ENCODE measurements around the gene PPP2R5C.
A peak's percentile ranks its signal among the peaks of the same experiment; 100 is the strongest.
"Not testable (repeated sequence)": the region's sequence is repeated elsewhere in the genome, so short reads cannot be mapped to it uniquely, and the experiment has no call there.

The PPP2R5C gene

GRCh38 chr14:101761032-101761880 is at the start of gene PPP2R5C:
TSS of gene PPP2R5C (plus strand) at chr14:101761709. CDS start at chr14:101761894, 185 bp downstream.
- DNase-seq: peak; percentile 64

GRCh38 chr14:101711857-101712233 is 49.7 kb upstream of the PPP2R5C start:
- DNase-seq: not testable (repeated sequence)

- not testable (repeated sequence) for DNase-seq
Measured at GRCh38 chr14:101712341-101712740, 49.2 kb upstream of the PPP2R5C start.

DNA sequence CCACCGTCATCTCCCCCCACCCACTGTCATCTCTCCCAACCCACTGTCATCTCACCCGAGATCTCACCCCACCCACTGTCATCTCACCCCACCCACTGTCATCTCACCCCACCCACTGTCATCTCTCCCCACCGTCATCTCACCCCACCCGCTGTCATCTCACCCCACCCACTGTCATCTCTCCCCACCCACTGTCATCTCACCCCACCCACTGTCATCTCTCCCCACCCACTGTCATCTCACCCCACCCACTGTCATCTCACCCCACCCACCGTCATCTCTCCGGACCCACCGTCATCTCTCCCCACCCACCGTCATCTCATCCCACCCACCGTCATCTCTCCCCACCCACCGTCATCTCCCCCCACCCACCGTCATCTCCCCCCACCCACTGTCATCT is 48.4 kb upstream of the PPP2R5C start:
- not testable (repeated sequence) for DNase-seq

DNA sequence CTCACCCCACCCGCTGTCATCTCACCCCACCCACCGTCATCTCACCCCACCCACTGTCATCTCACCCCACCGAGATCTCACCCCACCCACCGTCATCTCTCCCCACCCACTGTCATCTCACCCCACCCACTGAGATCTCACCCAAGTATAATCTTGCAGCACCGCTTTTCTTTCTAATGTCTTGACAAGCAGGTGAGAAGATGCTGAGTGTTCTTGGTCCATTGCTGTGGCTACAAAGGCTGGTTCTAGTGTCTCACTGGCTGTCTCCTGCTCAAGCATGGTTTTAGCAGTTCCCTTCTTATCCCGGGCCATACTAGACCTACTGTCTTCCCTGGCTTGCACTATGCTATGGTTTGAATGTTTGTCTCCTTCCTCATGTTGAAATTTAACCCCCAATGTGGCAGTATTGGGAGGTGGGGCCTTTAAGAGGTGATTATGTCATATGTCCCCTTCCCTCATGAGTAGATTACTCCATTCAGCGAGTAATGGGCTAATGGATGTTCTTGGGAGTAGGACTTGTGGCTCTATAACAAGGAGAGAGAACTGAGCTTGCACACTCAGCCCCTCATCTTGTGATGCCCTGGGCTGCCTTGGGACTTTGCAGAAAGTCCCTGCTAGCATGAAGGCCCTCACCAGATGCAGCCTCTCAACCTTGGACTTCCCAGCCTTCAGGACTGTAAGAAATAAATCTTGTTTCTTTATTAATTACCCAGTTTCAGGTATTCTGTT is 47.7 kb upstream of the PPP2R5C start:
- no peak for DNase-seq

DNA sequence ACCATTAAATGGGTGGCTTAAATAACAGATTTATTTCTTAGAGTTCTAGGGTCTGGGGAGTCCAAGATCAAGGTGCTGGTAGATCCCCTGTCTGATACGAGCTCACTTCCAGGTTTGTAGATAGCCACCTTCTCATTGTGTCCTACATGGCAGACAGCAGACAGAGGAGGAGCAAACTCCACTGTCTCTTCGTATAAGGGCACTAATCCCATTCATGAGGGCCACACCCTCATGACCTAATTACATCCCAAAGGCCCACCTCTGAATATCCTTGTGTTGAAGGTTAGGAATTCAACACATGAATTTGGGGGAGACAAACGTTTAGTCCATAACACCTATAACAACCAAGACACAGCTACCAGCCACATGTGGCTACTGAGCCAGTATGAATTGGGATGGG is 47.1 kb upstream of the PPP2R5C start:
- DNase-seq: no peak

GRCh38 chr14:101715210-101716076 is 46.1 kb upstream of the PPP2R5C start:
- DNase-seq: no peak

DNA sequence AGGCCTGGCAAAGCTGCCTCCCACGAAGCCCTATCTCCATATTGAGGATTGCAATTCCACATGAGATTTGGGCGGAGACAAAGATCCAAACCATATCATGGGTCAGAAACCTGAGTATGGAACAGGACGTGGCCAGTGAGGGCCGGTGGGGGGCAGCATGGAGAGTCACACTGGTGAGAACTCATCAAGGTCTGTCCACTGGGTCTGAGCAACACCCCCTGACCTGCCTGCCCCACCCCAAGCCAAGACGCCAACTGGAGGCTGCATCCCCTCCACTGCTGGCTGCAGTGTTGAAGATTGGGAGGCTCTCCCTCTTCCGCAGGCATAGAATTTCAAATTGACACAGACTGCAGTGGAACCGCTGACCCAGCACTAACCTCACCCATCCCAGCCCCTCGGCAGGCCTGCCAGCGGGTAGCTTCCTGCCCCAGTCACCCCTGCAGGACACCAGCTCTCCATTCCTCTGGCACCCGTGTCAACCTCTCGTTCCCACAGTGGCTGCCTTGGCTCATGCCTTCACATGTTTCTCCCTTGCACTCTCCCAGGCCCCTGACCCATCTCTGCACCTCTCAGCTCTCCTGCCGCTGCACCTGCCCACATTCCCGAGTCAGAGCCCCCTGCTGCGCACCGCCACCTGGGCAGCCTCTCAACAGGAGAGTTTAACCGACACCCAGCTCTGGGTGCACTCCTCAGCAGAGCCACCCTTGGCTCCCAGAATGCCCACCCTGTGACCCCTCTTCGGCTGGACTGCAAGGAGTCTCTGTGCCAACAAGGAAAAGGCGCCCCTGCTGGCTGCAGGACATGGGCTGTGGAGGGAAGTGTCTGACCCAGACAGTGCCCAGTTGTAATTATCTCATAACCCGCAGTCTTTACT is 45.2 kb upstream of the PPP2R5C start:
- DNase-seq: no peak

- DNase-seq: no peak
Measured at GRCh38 chr14:101716956-101717662, 44.4 kb upstream of the PPP2R5C start.

DNA sequence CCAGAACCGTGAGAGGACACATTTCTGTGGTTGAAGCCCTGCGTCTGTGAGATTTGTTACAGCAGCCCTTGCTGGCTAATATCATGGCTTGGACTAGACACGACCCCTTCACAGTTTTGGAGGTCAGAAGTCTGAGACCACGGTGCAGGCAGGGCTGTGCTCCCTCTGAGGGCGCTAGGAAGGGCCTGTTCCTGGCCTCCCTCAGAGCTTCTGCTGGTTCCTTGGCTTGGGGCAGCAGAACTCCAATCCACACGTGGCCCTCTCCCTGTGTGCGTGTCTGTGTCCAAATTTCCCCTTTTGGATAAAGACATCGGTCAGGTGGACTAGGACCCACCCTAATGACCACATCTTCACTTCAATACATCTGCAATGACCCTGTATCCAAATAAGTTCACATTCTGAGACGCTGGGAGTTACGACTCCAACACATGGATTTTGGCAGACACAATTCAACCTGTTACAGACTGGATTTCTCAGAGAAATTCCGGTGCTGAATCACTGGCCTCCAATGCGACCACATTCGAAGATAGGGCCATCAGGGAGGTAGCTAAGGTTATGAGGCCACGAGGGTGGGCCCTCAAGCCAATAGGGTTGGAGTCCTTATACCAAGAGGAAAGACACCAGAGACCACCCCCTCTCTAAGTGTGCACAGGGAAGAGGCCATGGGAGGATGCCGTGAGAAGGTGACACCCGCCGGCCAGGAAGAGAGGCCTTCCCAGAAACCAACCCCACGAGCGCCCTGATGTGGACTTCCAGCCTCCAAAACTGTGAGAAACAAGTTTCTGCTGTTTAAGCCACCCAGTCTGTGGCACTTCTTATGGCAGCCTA is 43.6 kb upstream of the PPP2R5C start:
- no peak for DNase-seq

DNA sequence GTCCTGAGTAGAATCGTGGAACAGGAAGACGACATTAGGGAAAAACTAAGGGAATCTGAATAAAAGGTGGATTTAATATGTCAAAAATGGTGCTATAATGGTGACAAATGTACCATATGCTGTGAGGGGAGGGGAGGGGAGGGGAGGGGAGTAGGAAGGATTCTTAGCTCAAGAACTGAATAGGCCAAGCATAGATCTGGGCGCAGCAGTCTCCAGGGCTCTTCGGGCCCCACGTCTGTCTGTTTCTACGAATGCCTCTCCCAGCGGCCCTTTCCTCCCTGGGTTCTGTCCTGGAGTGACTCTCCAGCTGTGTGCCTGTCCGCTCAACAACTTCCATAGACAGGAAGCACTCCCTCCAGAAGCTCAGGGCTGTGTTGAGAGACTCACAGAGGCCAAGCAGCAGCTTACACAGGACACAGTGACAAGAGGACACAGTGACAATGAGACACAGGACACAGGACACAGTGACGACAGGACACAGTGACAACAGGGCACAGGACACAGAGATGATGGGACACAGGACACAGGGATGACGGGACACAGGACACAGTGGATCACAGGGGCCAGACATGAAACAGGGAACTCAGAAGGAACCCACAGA is 42.4 kb upstream of the PPP2R5C start:
- DNase-seq: no peak

GRCh38 chr14:101719708-101720107 is 41.8 kb upstream of the PPP2R5C start:
- no peak for DNase-seq

GRCh38 chr14:101721111-101721510 is 40.4 kb upstream of the PPP2R5C start:
- no peak for DNase-seq

DNA sequence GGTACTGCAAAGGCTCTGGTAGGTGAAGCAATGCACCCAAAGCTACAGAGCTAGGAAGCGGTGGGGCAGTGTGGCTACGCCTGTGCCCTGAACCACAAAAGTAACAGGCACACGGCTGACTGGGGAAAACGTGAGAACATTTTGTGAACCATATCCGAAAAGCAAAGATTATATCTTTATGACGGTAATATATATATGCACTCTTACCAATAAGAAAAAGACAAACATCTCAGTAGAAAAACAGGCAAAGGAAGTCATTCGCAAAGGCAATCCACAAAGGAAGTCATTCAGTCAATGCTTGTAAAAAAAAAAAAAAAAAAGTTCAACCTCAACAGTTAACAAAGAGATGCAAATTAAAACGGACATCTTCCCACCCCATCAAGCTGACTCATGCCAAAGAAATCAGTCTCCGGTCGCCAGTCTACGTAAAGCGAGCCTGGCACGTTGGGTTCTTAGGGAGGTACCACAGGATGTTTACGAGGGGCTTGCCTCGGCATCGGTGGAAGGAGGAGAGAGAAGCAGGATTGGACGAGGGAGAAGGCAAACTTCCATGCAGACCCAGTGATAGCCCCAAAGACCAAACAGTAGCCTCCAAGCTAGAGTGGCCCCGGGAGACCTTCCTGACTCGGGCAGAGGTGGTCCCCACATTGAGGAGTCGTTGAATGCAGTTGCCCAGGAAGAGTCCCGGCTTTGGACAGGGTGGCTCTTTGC is 39.4 kb upstream of the PPP2R5C start:
- DNase-seq: no peak

GRCh38 chr14:101723061-101723595 is 38.4 kb upstream of the PPP2R5C start:
- no peak for DNase-seq

- DNase-seq: not testable (repeated sequence)
Measured at GRCh38 chr14:101725652-101726051, 35.9 kb upstream of the PPP2R5C start.

DNA sequence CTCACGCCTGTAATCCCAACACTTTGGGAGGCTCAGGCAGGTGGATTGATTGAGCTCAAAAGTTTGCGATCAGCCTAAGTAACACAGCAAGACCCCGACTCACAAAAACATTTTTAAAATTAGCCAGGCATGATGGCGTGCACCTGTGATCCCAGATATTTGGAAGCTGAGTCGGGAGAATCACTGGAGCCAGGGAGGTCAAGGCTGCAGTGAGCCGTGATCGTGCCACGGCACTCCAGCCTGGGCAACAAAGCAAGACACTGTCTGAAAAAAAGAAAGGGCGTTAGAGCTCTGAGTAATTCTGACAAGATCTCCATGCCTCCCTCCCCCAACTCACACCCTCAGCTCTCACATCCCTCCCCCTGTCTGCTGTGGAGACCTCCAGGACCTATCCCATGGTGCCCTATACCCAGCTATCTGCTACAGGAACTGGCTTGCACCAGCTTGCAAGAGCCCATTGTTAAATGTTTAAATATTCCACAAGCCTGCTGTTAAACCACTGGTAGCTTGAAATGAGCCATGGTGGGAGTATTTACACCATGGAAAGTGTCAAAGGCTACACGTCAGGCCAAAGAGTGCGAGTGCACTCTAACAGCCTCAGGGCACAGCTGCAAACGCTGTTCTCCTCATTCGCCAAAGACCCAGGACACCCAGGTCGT is 35.1 kb upstream of the PPP2R5C start:
- no peak for DNase-seq

DNA sequence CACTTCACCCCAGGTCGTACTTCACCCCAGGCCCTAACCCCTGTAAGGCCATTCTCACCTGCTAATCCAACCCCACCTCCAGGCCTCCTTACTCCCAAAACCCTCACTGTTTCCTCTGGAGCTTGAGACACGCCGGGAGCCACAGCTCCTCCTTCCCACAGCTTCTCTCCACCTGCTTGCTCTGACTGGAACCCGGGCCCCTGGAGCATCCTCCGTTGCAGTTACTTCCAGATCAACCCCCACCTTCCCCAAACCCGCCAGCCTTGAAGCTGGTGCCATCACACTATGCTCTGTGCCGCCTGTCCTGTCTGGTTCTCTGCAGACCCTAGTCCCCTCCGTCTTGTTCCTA is 34.6 kb upstream of the PPP2R5C start:
- no peak for DNase-seq

All from NCI-H187 treated with DMSO at 0.1 percent for 48 hours (cell line).